Activated CD4-positive, alpha-beta T cell treated with anti-CD3 and anti-CD28 coated beads, Interleukin-2, amount 50 U/mL, for 1 hour (primary cell): ENCODE measurements around the gene PIGU.
"Not testable (repeated sequence)": the region's sequence is repeated elsewhere in the genome, so short reads cannot be mapped to it uniquely, and the experiment has no call there.

Experiments
- DNase-seq: peaks from one replicate; pipeline ENCODE4 v3.0.0-alpha.2; 2020

The PIGU gene, protein sequence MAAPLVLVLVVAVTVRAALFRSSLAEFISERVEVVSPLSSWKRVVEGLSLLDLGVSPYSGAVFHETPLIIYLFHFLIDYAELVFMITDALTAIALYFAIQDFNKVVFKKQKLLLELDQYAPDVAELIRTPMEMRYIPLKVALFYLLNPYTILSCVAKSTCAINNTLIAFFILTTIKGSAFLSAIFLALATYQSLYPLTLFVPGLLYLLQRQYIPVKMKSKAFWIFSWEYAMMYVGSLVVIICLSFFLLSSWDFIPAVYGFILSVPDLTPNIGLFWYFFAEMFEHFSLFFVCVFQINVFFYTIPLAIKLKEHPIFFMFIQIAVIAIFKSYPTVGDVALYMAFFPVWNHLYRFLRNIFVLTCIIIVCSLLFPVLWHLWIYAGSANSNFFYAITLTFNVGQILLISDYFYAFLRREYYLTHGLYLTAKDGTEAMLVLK

GRCh38 chr20:34676642-34677373 is at the start of gene PIGU:
PIGU (minus strand) TSS chr20:34677092; CDS start chr20:34677085, 7 bp downstream.
- peak; percentile 95 for DNase-seq

DNA sequence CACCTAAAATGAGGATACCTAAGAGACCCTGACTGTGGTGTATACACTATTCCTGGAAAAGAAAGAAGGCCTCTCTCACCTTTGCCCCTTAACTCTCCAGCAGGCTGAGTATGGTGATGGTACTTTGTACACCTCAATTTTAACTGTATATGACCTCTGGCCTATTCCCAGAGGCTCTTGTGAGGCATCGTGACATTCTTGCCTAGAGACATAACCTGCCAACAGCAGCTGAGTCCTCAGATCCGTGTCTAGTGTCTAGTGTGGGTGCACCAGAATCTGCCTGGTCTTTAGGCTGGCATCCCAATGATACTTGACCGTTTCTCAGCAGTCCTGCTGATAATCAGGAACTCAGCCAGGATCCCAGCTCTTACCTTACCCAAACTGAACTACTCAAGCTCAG is 47.3 kb upstream of the PIGU start:
- no peak for DNase-seq

DNA sequence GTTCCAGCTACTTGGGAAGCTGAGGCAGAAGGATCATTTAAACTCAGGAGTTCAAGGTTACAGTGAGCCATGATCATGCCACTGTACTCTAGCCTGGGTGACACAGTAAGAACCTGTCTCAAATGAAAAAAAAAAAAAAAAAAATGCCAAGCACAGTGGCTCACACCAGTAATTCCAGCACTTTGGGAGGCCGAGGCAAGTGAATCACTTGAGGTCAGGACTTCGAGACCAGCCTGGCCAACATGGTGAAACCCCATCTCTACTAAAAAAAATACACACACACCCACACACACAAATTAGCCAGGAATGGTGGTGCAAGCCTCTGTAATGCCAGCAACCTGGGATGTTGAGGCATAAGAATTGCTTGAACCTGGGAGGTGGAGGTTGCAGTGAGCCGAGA is 45.7 kb upstream of the PIGU start:
- DNase-seq = not testable (repeated sequence)

- DNase-seq = no peak
Observed at GRCh38 chr20:34720266-34720665, 43.4 kb upstream of the PIGU start.

DNA sequence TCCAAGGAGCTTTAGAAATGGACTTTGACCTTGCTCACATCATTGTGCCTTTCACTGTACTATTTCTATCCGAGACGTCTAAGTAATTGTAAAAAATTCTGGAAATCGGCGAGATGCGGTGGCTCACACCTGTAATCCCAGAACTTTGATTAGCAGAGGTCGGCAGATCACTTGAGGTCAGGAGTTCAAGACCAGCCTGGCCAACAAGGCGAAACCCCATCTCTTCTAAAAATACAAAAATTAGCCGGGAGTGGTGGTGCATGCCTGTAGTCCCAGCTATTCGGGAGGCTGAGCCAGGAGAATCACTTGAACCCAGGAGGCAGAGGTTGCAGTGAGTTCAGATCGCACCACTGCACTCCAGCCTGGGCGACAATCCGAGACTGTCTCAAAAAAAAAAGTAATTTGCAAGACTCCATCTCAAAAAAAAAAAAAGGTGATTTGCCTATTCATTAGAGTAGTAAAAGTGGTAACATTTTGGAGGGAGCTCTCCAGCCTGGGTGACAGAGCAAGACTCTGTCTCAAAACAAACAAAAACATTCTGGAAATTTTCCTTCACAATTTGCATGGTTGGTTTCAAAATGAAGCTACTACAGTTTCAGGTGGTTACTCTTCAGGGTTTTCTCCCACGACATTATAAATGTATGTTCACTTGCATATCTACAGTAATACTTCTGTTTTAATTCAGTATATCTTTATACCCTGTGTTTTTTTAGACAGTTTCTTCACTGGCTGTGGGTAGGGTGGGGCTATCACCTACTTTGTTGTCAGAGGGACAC is 42.5 kb upstream of the PIGU start:
- DNase-seq = not testable (repeated sequence)

DNA sequence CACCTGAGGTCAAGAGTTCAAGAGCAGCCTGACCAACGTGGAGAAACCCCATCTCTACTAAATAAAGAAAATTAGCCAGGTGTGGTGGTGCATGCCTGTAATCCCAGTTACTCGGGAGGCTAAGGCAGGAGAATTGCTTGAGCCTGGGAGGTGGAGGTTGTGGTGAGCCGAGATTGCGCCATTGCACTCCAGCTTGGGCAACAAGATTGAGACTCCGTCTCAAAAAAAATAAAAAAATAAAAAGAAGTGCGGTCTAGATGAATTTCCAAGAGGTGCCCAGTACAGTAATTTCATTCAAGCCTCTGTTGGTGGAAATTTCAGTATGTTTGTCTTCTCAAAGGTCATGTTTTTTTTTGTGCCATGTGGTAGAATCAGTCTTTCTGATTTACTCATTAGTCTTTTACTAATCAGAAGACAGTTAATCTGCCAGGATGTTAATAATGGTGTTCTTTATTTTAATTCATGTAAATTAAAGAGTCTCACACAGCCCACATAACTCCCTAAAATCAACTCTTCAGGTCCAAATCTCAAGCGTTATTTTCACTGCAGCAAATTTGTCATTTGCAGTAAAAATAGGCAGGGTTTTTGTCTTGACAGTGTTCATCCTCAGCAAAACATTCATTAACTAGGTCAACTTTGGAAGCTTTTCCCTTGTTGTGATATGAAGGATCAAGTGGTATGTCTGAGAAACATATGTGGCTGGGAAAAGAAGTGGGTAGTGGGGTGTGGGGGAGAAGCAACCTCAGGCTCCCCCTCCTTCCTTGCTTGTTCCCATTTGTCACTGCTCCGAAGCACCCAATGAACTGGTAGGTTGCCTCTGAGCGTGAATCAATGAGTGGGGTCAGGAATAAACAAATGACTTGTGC is 40.6 kb upstream of the PIGU start:
- no peak for DNase-seq

- DNase-seq = no peak
Observed at GRCh38 chr20:34716921-34717229, 40.0 kb upstream of the PIGU start.

GRCh38 chr20:34715384-34715783 is 38.5 kb upstream of the PIGU start:
- no peak for DNase-seq

DNA sequence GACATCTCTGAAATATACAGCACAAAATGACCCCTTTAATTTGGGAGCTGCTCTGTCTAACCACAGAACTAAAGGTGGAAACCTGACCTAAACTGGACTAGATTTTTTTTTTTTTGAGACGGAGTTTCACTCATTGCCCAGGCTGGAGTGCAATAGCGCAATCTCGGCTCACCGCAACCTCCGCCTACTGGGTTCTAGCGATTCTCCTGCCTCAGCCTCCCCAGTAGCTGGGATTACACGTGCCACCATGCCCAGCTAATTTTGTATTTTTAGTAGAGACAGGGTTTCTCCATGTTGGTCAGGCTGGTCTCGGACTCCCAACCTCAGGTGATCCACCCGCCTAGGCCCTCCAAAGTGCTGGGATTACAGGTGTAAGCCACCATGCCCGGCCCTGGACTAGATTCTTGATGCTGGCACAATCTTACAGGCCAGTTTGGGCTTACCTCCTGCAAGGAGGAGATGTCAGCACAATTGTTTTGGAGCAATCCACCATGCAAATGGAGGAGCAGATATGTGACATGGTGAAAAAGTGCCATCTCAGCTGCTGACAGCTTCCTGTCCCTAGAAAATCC is 37.1 kb upstream of the PIGU start:
- DNase-seq = not testable (repeated sequence)

GRCh38 chr20:34713194-34713943 is 36.5 kb upstream of the PIGU start:
- no peak for DNase-seq

DNA sequence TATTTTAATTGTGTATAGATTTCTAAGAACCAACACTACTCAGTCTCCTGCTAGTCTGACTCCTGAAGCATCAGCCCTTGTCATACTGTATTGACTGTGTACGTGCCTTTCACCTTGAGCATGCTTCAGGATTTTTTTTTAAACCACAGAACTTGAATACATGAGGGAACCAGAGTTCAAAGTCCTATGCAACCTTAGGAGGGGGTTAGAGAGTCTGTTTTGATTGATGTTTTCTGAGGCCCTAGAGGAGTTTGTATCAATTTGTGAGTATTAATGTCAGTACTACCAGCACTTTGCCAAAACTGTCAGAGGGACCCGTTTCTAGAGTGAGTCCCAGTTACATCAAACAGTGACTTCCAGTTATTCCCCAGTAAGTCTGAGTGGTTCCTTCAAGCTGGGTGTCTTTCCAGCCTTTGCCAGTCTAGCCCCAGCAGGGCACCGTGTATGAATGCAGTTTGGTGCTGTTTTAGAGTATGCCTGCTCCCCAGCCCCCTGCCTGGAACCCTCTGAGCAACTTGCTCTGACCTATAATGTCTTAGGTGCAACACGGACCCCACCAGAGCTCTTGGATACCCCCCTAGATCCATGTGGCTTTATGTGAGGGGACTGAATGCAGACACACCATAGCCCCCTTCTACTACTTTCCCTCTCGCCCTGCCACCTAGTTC is 35.8 kb upstream of the PIGU start:
- no peak for DNase-seq

DNA sequence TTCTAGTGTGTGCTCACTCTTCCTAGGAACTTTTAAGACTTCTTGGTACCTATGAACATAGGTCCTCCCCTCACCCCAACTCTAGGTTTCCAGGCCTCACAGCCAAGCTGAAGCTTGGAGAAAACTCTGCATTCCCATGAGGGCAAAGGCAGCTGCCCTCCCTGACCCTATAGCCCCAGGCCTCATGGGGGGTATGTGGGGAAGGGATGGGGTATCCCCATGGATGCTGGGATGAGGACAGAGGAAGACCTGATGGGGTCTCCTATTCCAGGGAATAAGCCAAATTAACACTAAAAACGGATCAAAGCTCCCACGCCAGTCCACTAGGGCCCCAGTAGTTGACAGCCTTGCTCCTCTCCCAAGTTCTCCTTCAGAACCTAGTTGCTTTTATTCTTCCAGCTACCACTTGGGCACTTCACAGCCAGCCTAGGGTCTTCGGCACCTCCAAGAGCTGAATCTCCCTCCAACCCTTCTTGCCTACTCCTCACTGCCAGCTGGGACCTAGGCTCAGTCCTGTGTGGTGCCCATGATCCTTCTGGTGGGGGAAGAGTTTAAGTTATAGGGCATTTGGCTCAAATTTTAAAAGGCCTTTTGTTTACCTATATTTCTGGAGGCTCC is 35.0 kb upstream of the PIGU start:
- no peak for DNase-seq

DNA sequence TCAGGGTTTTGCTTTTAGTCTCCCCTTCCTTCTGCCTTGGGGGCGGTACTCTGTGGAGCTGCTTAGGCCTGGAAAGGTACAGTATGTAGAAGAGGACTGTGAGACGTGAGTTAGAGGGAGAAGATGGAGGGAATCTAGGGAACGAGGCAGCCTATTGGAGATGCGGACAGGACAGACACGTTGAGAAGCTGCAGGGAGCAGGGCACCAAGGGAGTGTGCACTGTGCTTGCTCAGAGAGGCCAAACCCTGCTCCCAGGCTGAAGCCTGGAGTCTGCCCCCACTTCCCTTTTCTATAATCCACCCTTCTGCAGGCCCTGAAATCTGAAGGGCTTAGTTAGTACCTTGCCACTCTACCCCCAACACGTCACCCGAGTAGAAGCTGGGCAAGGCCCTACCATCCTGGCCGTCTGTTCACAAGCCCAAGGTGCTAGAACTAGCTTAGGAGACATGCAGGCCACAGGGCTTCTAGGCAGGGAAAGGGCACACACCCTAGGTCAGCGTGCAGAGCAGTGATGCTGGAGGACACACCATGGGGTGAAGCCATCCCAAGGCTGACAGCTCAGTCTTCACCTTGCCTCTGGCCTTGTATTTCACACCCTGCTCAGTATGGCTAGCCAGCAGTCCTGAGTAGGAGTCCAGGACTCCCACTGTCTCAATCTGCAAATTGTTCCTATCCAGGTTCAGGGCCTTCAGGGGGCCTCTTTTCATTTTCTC is 34.1 kb upstream of the PIGU start:
- DNase-seq = no peak

- no peak for DNase-seq
Observed at GRCh38 chr20:34710568-34710839, 33.6 kb upstream of the PIGU start.

DNA sequence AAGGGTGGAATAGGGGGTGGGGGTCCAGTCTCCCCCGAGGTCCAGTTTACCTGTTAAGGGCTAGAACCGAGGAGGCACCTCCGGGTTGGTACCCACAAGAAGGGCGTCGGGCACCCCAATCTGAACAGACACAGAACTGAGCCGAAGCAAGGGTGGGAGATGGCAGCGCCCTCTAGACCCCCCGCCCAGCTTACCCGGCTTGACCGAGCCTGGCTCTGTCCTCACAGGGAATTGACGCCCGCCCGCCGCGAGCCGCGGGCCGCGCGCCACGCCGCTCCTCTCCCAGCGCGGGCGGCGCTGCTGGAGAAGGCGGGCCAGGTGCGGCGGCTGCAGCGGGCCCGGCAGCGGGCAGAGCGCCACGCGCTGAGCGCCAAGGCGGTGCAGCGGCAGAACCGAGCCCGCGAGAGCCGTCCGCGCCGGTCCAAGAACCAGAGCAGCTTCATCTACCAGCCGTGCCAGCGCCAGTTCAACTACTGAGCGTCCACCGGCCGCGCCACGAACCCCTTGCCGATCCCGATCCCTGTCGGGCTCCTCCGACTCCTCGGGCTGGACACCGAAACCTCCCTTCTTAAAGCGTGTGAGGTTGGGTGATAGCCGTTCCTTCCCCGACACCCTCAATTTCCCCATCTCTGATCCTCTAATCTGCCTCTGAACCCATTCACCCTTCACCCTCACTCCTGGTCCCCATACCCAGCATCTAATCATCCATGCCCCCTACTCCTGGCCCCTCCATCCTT is 33.1 kb upstream of the PIGU start:
- no peak for DNase-seq

GRCh38 chr20:34709044-34709830 is 32.3 kb upstream of the PIGU start:
- peak; percentile 74 for DNase-seq

DNA sequence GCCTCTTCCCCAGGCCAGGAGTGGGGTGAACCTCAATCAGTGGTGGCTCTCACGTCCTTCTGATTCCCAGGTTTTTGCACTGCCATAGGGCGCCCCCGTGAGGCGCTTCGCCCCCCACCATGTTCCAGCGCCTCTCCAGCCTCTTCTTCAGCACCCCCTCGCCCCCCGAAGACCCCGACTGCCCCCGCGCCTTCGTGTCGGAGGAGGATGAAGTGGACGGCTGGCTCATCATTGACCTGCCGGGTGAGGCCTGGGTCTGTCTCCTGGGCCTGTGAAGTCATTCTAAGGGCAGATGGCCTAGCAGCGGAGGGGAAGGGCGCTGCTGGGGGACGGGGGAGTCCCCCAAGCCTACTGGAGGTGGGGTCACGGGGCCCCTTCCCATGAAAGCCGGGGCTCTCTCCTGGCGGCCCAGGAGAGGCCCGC is 31.7 kb upstream of the PIGU start:
- peak; percentile 51 for DNase-seq
